Medulla oblongata (tissue), 1 donor: ENCODE data around the gene NTN3.
A peak's percentile ranks its signal among the peaks of the same experiment; 100 is the strongest.

Source experiments
- DNase-seq: peaks from one replicate; pipeline ENCODE4 v3.0.0-alpha.2; 2015; ENCODE audit errors: extremely low spot score

Gene NTN3

DNA sequence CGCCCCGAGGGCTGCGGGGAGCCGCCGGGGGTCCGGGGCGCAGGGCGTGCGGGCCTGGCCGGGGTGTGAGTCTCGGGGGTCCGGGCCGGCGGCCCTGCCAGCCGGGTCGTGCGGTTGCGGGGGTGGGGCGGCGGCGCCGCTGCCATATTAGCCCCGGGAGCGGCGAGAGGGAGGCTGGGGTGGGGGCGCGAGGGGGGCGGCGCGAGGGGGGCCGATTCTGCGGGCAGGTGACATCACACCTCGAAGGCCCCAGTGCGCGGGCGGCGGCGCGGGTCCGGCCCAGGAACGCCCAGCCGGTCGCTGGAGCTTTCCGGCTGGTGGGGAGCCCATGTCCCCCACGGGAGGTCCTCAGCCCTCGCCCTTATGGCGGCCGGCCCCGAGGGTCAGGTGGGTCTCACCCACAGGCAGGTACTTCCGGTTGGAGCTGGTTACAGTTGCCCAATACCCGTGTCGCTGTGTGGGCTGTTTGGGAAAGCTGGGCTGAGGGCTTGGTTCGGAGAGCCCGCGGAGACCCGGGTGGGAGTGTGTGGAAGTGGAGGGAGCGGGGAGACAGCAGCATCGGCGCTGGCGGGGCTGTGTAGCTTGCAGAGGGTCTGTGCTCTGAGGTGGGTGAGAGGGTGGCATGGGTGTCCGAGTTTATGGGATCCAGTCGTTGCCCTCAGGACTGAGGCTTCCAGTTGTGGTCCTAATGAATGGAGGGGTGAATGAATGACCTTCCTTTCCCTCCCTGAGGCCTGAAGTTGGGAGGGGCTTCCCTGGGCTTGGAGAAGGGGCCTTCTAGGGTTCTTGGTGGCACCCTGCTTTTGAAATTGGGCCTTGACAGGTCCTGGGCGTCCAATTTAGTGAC lies 43.5 kb downstream of the NTN3 start:
- no peak for DNase-seq

DNA sequence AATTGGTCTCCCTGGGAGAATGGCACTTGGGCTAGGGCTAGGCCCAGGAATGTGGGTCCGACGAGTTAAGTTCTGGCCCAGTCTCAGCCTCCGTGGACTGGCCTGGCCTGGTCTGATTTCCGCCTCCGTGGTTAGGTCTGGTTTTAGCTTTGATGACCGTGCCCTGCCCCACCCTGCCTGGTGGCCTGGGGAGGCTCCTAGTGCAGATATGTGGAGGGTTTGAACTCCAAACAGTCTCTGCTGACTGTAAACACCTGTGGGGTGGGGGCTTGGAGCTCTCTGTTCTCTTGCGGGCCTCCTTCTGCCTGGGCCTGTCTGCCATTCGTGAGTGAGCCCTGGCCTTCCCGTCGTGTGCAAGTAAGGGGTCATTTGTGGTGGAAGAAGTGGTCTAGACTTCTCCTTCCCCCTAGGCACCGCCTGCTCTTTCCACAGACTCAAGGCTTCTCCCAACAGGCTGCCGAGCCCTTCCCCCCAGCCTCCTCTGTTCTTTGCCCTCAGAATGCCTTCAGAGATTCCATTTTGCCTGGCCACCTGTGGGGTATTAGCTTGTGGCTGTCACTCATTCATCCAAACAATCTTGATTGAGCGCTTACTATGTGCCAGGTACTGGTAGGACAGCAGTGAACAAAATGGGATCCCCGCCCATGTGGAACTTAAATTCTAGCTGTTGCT lies 44.2 kb downstream of the NTN3 start:
- no peak for DNase-seq

DNA sequence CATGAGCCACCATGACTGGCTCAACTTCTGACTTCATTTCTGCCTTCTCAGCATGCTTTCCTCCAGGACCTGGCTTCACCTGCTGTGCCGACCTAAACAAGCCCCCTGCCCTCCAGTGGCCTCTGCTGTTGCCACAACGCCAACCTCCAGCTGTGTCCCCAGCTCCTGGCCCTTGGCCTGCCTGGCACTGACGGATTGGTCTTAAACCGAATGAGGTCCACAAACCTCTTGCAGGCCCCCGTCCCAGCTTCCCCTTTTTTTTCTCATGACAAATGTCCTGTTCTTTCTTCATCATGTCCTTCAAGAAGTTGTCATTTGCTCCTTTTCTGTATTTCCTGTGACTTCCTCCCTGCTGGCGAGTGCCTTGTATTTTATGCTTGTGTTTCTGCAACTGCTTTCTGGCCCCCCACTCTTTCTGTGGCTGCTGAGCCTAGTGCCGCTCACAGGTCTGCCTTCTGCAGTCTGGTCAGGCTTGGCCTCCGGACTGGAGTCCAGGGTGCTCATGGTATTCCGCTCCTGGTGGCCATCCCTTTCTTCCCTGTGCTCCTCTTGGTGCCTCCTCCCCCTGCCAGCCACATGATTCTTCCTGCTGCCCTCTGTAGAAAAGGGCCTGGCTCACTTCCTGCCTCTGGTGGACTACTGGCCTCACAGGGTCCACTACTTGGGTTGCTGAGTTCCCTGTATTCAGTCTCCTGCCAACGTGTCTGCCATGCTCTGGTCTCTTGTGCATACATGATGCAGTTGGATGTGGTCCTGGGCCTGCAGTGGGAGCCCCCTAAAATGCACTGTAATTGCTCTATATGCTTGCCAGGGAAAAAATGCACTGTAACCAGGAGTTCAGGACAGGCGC lies 45.5 kb downstream of the NTN3 start:
- peak; percentile 74 for DNase-seq

DNA sequence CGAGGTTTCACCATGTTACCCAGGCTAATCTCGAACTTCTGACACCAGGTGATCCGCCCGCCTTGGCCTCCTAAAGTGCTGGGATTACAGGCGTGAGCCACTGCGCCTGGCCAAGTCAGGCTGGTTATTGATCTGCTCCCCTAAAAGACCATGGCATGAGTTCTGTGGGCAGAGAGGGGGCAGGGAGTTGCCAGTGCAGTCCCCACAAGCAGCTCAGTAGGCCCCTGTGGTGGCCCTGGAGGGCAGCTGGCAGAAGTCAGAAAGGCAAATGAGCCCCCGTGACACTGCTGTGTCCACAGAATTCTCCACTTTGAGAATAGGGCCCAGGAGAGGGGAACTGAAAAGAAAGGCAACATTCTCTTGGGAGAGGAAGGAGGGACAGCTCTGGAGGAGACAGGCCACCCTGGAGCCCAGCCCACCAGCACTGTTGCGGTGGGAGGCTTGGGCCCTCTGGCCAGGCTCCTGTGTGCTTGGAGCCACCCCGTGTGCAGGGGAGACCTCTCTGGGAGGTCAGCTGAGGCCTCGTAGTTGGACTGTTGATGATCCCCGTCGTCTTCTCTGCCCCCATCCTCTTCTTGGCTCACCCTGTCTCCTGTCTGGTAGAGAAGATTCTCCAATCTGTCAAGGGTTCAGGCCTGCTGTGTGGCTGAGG lies 47.0 kb downstream of the NTN3 start:
- DNase-seq = no peak

DNA sequence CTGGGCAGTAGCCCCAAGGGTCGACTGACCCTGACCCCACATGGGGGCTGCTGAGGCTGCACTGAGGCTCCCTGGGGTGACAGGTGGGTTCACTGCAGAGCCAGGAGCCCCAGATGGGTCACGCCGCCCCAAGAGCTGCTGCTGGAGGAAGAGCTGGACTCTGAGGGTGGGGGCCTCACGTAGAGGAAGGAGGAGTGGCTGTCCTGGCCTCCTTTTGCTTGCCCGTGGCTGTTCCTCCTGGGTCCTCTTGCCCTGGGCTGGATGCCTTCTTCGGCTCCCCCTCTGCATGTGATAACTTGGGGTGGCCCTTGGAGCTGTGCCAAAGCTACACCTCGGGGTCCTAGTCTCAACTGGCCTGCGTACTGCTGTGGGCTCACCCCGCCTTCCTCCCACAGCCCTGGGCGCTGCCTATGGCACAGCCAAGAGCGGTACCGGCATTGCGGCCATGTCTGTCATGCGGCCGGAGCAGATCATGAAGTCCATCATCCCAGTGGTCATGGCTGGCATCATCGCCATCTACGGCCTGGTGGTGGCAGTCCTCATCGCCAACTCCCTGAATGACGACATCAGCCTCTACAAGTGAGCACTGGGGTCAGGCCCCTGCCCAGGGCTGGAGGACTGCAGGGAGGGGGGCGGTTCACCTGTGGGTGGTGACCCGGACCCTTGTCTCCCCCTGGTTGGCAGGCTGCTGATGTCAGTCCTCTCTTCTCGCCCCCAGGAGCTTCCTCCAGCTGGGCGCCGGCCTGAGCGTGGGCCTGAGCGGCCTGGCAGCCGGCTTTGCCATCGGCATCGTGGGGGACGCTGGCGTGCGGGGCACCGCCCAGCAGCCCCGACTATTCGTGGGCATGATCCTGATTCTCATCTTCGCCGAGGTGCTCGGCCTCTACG lies 48.0 kb downstream of the NTN3 start:
- DNase-seq = no peak

DNA sequence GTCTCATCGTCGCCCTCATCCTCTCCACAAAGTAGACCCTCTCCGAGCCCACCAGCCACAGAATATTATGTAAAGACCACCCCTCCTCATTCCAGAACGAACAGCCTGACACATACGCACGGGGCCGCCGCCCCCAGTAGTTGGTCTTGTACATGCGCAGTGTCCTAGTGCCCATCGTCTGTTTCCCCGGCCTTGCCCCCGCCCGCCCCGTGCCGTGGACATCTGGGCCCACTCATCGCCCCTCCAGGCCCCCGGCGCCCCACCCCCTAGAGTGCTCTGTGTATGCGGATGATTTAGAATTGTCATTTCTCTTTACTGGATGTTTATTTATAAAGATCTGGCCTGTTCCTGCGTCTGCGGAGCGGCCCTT lies 48.6 kb downstream of the NTN3 start:
- DNase-seq = no peak

DNA sequence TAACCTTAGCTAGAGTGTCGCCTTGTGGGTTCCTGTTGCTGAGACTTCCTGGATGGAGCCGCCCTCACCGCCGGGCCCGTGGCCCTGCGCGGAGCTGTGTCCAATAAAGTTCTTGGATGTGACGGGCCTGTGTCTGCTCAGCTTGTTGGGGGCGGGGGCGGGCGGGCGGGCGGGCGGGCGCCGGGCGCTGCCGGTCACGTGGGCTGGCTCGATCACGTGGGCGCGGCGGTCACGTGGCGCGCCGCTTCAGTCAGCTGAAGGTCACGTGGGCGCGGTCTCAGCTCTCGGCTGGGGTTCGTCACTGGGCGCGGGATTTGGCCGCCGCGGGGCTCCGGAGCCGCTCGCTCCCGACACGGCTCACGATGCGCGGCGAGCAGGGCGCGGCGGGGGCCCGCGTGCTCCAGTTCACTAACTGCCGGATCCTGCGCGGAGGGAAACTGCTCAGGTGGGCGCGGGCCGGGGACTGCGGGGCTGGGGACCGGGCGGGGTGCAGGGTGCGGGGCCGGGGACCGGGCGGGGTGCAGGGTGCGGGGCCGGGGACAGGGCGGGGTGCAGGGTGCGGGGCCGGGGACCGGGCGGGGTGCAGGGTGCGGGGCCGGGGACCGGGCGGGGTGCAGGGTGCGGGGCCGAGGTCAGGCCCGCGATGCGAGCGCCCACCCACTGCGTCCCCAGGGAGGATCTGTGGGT lies 49.1 kb downstream of the NTN3 start, which contains the start of gene AMDHD2:
Gene AMDHD2, plus strand, starts transcription at position 275 of the 687 bp plus-strand sequence. Its CDS starts 88 bp downstream, at position 363.
- DNase-seq = peak; percentile 87

DNA sequence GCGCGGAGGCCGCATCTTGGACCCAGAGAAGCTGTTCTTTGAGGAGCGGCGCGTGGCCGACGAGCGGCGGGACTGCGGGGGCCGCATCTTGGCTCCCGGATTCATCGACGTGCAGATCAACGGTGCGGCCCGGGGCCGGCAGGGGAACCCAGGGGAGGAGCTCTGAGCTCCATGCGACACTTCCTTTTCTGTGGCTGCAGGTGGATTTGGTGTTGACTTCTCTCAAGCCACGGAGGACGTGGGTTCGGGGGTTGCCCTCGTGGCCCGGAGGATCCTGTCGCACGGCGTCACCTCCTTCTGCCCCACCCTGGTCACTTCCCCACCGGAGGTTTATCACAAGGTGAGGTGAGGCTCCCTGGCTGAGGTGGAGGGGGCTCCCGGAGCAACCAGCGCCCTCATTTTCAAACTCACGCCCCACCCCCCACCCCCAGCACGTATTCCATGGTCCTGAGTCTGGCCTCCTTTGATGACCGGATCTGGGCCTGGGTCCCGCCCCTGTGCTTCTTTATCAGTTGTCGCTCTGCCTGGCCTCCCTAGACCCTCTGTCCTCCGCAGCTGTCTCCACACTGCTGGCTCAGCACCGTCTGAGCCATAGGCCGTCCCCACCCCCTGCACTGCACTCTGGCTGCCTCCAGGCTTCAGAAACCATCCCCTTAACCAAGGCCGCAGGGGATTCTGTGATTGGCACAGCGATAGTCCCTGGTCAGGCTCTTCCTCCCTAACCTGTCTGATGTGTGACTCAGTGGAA lies 49.9 kb downstream of the NTN3 start:
- no peak for DNase-seq
